GM12878 (cell line): ENCODE data around the gene MRPS35. TPM values are rescaled to one million over a fixed set of nuclear protein-coding genes. Genes with fewer than 3 reads are reported as not detected.

Experiments
- ATAC-seq: fragments of 200-7000 bp; cut with Tn5 transposase; 3 replicates; pipeline ENCODE4 v1.9.1; 2020; ENCODE audit warnings: mild to moderate bottlenecking, moderate library complexity
- BruUV-seq: library from RNA; stranded (reverse); fragments of 400-500 nt; replicated peaks from 2 replicates; lab custom pipeline; 2021; lab: Mats Ljungman, UMichigan
- CTCF ChIA-PET: fragments of 300-600 bp; sonication (Branson Sonifier 250); formaldehyde crosslinking; extraction: SDS; loops from one replicate; lab custom pipeline; 2021; ENCODE audit warnings: inconsistent platforms; lab: Yijun Ruan, JAX
- POLR2A ChIA-PET: fragments of 350-600 bp; formaldehyde crosslinking; extraction: SDS; loops from one replicate; lab custom pipeline; 2021; ENCODE audit warnings: inconsistent platforms; lab: Charles Lee
- RAD21 ChIA-PET: fragments of 300-600 bp; sonication (Branson Sonifier 250); formaldehyde crosslinking; loops from one replicate; lab custom pipeline; 2023; ENCODE audit warnings: antibody characterized with exemption; ENCODE audit not compliant: unreplicated experiment; lab: Charles Lee
- SMC1A ChIA-PET: fragments of 300-600 bp; sonication (Branson Sonifier 250); formaldehyde crosslinking; loops from one replicate; lab custom pipeline; 2023; ENCODE audit not compliant: unreplicated experiment, uncharacterized antibody; lab: Charles Lee
- DNase-seq: peaks from one replicate; pipeline ENCODE4 v3.0.0-alpha.2; 2011; ENCODE audit warnings: low read depth, low spot score
- FAIRE-seq: peaks from 3 replicates; lab custom pipeline; 2011; peaks lifted over from hg19 to GRCh38; lab: Jason Lieb, UNC
- H2AFZ ChIP-seq: 2 replicates; pipeline ENCODE4 v1.6.0; 2011; ENCODE audit warnings: low read depth, low read length, control low read depth; ENCODE audit not compliant: control insufficient read depth
- H3K27ac ChIP-seq: 2 replicates; pipeline ENCODE4 v1.5.1; 2011; ENCODE audit warnings: control low read depth; ENCODE audit not compliant: control insufficient read depth, insufficient read depth
- H3K27me3 ChIP-seq, 2 experiments: replicated peaks in 1 of 2; 2 replicates each; pipeline versions ENCODE4 v1.6.0 to v1.6.1; 2011; ENCODE audit warnings: low read length in 1 of 2; ENCODE audit not compliant: control insufficient read depth in 2 of 2, insufficient read depth in 2 of 2
- H3K36me3 ChIP-seq, 2 experiments: 2 replicates each; pipeline ENCODE4 v1.5.1; 2011; ENCODE audit warnings: low read length in 1 of 2; ENCODE audit not compliant: control insufficient read depth in 2 of 2, insufficient read depth in 2 of 2
- H3K4me1 ChIP-seq: 2 replicates; pipeline ENCODE4 v1.6.1; 2011; ENCODE audit warnings: mild to moderate bottlenecking, low read length, moderate library complexity, mixed read lengths; ENCODE audit not compliant: control insufficient read depth, insufficient read depth
- H3K4me2 ChIP-seq: 2 replicates; pipeline ENCODE4 v1.6.0; 2011; ENCODE audit warnings: control low read depth; ENCODE audit not compliant: control insufficient read depth, insufficient read depth
- H3K4me3 ChIP-seq: fragments of 200-600 bp; sonication (generic); 2 replicates; pipeline ENCODE4 v1.5.1; 2016
- H3K79me2 ChIP-seq: 2 replicates; pipeline ENCODE4 v1.6.0; 2011; ENCODE audit warnings: low read length; ENCODE audit not compliant: control insufficient read depth, insufficient read depth
- H3K9ac ChIP-seq: 2 replicates; pipeline ENCODE4 v1.8.0; 2011; ENCODE audit warnings: low read length, control low read depth, mixed read lengths; ENCODE audit not compliant: control insufficient read depth, insufficient read depth
- H3K9me3 ChIP-seq: replicated peaks from 3 replicates; pipeline ENCODE4 v1.5.1; 2011; ENCODE audit warnings: mild to moderate bottlenecking, low read length; ENCODE audit not compliant: control insufficient read depth, insufficient read depth
- H4K20me1 ChIP-seq: 2 replicates; pipeline ENCODE4 v1.6.0; 2011; ENCODE audit not compliant: control insufficient read depth, insufficient read depth
- BHLHE40 ChIP-seq, 2 experiments: fragments of 450-650 bp in 1 of 2; IDR thresholded peaks; 2 replicates each; pipeline ENCODE4 v1.6.1; 2011 to 2017; ENCODE audit warnings: low read depth in 2 of 2, borderline replicate concordance in 1 of 2, improper control_type of control experiment in 1 of 2, low read length in 1 of 2, mild to moderate bottlenecking in 1 of 2
- NR2C1 ChIP-seq: fragments of 450-650 bp; IDR thresholded peaks from 2 replicates; pipeline ENCODE4 v1.6.1; 2017; ENCODE audit warnings: antibody characterized with exemption, mild to moderate bottlenecking, moderate library complexity
- SMAD1 ChIP-seq: fragments of 450-650 bp; IDR thresholded peaks from 2 replicates; pipeline ENCODE4 v1.6.1; 2018; ENCODE audit warnings: mild to moderate bottlenecking, low read depth; ENCODE audit not compliant: partially characterized antibody
- WGBS: methylation state at CpG from one replicate; pipeline ENCODE4 v1.1.6; 2016; ENCODE audit warnings: low lambda C conversion rate; ENCODE audit not compliant: insufficient replicate concordance, insufficient coverage; ENCODE audit errors: missing lambda C conversion rate; 5-methylcytosine and 5-hydroxymethylcytosine counted together
- in situ Hi-C: fragments of 300-500 bp; cut with MboI; formaldehyde crosslinking; loops from 9 replicates; pipeline ENCODE4 v1.14.3; 2018; ENCODE audit warnings: mixed read lengths
- intact Hi-C: fragments of 100-400 bp; cut with micrococcal nuclease; formaldehyde crosslinking; loops from one replicate; pipeline ENCODE4 v1.14.2; 2022; ENCODE audit not compliant: unreplicated experiment
- polyA plus RNA-seq, 11 experiments: library from polyadenylated mRNA; depleted of rRNA in 4 of 11; unstranded in 6 of 11; stranded (reverse) in 5 of 11; fragments of >200 nt; fragmentation: Nextera tagmentation in 4 of 11; fragmentation: Illumina TruSeq in 1 of 11; extraction: Ambion mirVana in 4 of 11; extraction: Trizol in 1 of 11; gene quantifications; 1 replicate in 1 of 11; 2 replicates in 10 of 11; pipeline versions ENCODE4 v1.2.1 to v1.2.3, GENCODE V29; 2011 to 2016; ENCODE audit warnings: inconsistent platforms in 2 of 11, missing spikeins in 2 of 11, low read depth in 1 of 11
- total RNA-seq, 4 experiments: library from RNA; depleted of rRNA in 3 of 4; stranded (reverse); fragments of >200 nt in 3 of 4; fragmentation: Illumina TruSeq in 1 of 4; extraction: Trizol in 1 of 4; gene quantifications; 2 replicates each; pipeline versions ENCODE4 v1.2.1 to v1.2.3, GENCODE V29; 2013 to 2021
- TF ChIP-seq, protein P1 (sequence below): IDR thresholded peaks from 2 replicates; pipeline ENCODE4 v1.6.1; 2012; ENCODE audit warnings: low read depth, low read length, improper control_type of control experiment
- TF ChIP-seq, protein P2 (sequence below): fragments of 450-650 bp; IDR thresholded peaks from 2 replicates; pipeline ENCODE4 v1.6.1; 2017; ENCODE audit warnings: mild to moderate bottlenecking, moderate library complexity

The MRPS35 gene
- total and polyA plus RNA-seq, 10 of the 15 experiments (the other 5 are each of a cell fraction or from before 2014, with no cell fraction given): 45.7 to 111 (median 67.1) TPM

DNA sequence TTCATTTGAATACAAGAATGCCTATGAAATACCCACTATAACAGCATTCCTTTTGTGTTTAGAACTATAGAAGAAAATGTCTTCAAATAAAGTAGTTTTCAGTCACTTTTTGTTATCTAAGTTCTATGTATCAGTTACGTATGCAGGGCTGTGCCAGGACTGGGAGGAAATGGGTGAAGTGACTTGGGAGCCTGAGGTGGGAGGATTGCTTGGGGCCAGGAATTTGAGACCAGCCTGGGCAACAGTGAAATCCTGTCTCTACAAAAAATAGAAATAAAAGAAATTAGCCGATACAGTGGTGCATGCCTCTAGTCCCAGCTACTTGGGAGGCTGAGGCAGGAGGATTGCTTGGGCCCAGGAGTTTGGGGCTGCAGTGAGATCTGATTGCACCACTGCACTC, 92.3 kb downstream of the MRPS35 start:
- POLR2A ChIA-PET: no interaction called here
- BruUV-seq: no TSS peak
- ATAC-seq: no peak

More for the DNA sequence above, 92.3 kb downstream of the MRPS35 start:
- H3K27ac ChIP-seq: no peak overlapping the region
- H3K4me1 ChIP-seq: no peaks in the 10 kb centered on the region
- H3K27me3 ChIP-seq: no peaks in the 10 kb centered on the region
- peaks cover 0 to 4% of the 10 kb centered on the region in 2 experiments; a peak in 1 of 4 replicates for H3K36me3 ChIP-seq
- H3K9ac ChIP-seq: no peak overlapping the region
- H3K4me3 ChIP-seq: no peak overlapping the region
- ChIA-PET RAD21 (no interaction called here), CTCF (interaction anchor here (1.2 to 1.5 kb wide), 2 partner anchors 15 to 19 kb away, joined by 3 read pairs; no protein-coding TSS in a partner anchor), SMC1A (no interaction called here)
- intact Hi-C loops: no loop called here
- H3K9me3 ChIP-seq: no peaks in the 10 kb centered on the region
- TF ChIP-seq, protein P1, sequence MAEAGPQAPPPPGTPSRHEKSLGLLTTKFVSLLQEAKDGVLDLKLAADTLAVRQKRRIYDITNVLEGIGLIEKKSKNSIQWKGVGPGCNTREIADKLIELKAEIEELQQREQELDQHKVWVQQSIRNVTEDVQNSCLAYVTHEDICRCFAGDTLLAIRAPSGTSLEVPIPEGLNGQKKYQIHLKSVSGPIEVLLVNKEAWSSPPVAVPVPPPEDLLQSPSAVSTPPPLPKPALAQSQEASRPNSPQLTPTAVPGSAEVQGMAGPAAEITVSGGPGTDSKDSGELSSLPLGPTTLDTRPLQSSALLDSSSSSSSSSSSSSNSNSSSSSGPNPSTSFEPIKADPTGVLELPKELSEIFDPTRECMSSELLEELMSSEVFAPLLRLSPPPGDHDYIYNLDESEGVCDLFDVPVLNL: no peak
- TF ChIP-seq, protein P2, sequence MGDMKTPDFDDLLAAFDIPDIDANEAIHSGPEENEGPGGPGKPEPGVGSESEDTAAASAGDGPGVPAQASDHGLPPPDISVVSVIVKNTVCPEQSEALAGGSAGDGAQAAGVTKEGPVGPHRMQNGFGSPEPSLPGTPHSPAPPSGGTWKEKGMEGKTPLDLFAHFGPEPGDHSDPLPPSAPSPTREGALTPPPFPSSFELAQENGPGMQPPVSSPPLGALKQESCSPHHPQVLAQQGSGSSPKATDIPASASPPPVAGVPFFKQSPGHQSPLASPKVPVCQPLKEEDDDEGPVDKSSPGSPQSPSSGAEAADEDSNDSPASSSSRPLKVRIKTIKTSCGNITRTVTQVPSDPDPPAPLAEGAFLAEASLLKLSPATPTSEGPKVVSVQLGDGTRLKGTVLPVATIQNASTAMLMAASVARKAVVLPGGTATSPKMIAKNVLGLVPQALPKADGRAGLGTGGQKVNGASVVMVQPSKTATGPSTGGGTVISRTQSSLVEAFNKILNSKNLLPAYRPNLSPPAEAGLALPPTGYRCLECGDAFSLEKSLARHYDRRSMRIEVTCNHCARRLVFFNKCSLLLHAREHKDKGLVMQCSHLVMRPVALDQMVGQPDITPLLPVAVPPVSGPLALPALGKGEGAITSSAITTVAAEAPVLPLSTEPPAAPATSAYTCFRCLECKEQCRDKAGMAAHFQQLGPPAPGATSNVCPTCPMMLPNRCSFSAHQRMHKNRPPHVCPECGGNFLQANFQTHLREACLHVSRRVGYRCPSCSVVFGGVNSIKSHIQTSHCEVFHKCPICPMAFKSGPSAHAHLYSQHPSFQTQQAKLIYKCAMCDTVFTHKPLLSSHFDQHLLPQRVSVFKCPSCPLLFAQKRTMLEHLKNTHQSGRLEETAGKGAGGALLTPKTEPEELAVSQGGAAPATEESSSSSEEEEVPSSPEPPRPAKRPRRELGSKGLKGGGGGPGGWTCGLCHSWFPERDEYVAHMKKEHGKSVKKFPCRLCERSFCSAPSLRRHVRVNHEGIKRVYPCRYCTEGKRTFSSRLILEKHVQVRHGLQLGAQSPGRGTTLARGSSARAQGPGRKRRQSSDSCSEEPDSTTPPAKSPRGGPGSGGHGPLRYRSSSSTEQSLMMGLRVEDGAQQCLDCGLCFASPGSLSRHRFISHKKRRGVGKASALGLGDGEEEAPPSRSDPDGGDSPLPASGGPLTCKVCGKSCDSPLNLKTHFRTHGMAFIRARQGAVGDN: no peak
- no peak for TF ChIP-seq SMAD1
- TF ChIP-seq NR2C1: no peak
- TF ChIP-seq BHLHE40 (IDR thresholded peaks at IDR 0.05; ENCODE audit: borderline replicate concordance in 1 of 2, low read depth in 2 of 2, low read length in 1 of 2): no peak
- DNase-seq (no peak), FAIRE-seq (no peak)
- in situ Hi-C loops: no loop called here
- 93% methylated on average over 2 of the region's 2 CpGs for WGBS
- no peaks in the 10 kb centered on the region for H3K79me2 ChIP-seq
- H3K4me2 ChIP-seq: no peak overlapping the region
- H4K20me1 ChIP-seq: no peaks in the 10 kb centered on the region
- no peak overlapping the region for H2AFZ ChIP-seq
